Calu3 (cell line): ENCODE data around the gene RNF133. TPM values are rescaled to one million over a fixed set of nuclear protein-coding genes. Genes with fewer than 3 reads are reported as not detected.

ENCODE experiments used
- BruUV-seq: library from RNA; stranded (reverse); fragments of 400-500 nt; replicated peaks from 2 replicates; lab custom pipeline; 2021; lab: Mats Ljungman, UMichigan
- CTCF ChIA-PET: fragments of 300-600 bp; sonication (Branson Sonifier 250); formaldehyde crosslinking; loops from one replicate; lab custom pipeline; 2022; ENCODE audit warnings: antibody characterized with exemption; lab: Charles Lee
- DNase-seq: peaks from one replicate; pipeline ENCODE4 v3.0.0; 2022
- H3K27ac Mint-ChIP-seq: one replicate; pipeline ENCODE4 v1.8.0; 2022; ENCODE audit warnings: mixed read lengths; ENCODE audit not compliant: unreplicated experiment
- H3K27me3 Mint-ChIP-seq: one replicate; pipeline ENCODE4 v1.8.0; 2022; ENCODE audit warnings: mixed read lengths; ENCODE audit not compliant: unreplicated experiment
- H3K36me3 Mint-ChIP-seq: one replicate; pipeline ENCODE4 v1.8.0; 2022; ENCODE audit warnings: mild to moderate bottlenecking, moderate library complexity, mixed read lengths; ENCODE audit not compliant: insufficient read depth, unreplicated experiment
- H3K4me1 Mint-ChIP-seq: one replicate; pipeline ENCODE4 v1.8.0; 2022; ENCODE audit warnings: mild to moderate bottlenecking, low read depth, mixed read lengths; ENCODE audit not compliant: unreplicated experiment
- H3K4me3 Mint-ChIP-seq: one replicate; pipeline ENCODE4 v1.8.0; 2022; ENCODE audit warnings: mild to moderate bottlenecking, low read depth, moderate library complexity, mixed read lengths; ENCODE audit not compliant: unreplicated experiment
- H3K9me3 Mint-ChIP-seq: one replicate; pipeline ENCODE4 v1.8.0; 2022; ENCODE audit warnings: low read depth, mixed read lengths; ENCODE audit not compliant: unreplicated experiment
- intact Hi-C: fragments of 100-400 bp; cut with micrococcal nuclease; formaldehyde crosslinking; loops from one replicate; pipeline ENCODE4 v1.10.0; 2022; ENCODE audit not compliant: unreplicated experiment
- total RNA-seq: library from RNA; stranded (reverse); gene quantifications from 2 replicates; pipeline ENCODE4 v1.2.3, GENCODE V29; 2022
- TF ChIP-seq, protein P1 (sequence below): fragments of 200-600 bp; IDR thresholded peaks from one replicate; pipeline ENCODE4 v1.8.0; 2022; ENCODE audit warnings: antibody characterized with exemption; ENCODE audit not compliant: unreplicated experiment

The RNF133 gene
- total RNA-seq, 1 experiment from 2014 or later, result 0.97 TPM

GRCh38 chr7:122738947-122739346, 40.0 kb upstream of the RNF133 start:
- Mint-ChIP-seq H3K9me3 (no peaks in the 10 kb centered on the region), H3K4me1 (no peaks in the 10 kb centered on the region), H3K27ac (no peak overlapping the region), H3K27me3 (no peaks in the 10 kb centered on the region), H3K36me3 (no peaks in the 10 kb centered on the region), H3K4me3 (no peak overlapping the region)
- TF ChIP-seq, protein P1, sequence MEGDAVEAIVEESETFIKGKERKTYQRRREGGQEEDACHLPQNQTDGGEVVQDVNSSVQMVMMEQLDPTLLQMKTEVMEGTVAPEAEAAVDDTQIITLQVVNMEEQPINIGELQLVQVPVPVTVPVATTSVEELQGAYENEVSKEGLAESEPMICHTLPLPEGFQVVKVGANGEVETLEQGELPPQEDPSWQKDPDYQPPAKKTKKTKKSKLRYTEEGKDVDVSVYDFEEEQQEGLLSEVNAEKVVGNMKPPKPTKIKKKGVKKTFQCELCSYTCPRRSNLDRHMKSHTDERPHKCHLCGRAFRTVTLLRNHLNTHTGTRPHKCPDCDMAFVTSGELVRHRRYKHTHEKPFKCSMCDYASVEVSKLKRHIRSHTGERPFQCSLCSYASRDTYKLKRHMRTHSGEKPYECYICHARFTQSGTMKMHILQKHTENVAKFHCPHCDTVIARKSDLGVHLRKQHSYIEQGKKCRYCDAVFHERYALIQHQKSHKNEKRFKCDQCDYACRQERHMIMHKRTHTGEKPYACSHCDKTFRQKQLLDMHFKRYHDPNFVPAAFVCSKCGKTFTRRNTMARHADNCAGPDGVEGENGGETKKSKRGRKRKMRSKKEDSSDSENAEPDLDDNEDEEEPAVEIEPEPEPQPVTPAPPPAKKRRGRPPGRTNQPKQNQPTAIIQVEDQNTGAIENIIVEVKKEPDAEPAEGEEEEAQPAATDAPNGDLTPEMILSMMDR, result no peak
- intact Hi-C loops, result no loop called here
- CTCF ChIA-PET, result no interaction called here
- BruUV-seq, result no TSS peak
- DNase-seq, result no peak

GRCh38 chr7:122736183-122736582, 37.3 kb upstream of the RNF133 start:
- TF ChIP-seq, protein P1, result no peak
- BruUV-seq, result no TSS peak
- no peak overlapping the region for H3K4me3 Mint-ChIP-seq
- no peak overlapping the region for H3K27ac Mint-ChIP-seq
- intact Hi-C loops, result no loop called here
- DNase-seq, result no peak
- H3K9me3 Mint-ChIP-seq, result no peaks in the 10 kb centered on the region
- no peaks in the 10 kb centered on the region for H3K4me1 Mint-ChIP-seq
- no peaks in the 10 kb centered on the region for H3K36me3 Mint-ChIP-seq
- CTCF ChIA-PET, result no interaction called here
- no peaks in the 10 kb centered on the region for H3K27me3 Mint-ChIP-seq

DNA sequence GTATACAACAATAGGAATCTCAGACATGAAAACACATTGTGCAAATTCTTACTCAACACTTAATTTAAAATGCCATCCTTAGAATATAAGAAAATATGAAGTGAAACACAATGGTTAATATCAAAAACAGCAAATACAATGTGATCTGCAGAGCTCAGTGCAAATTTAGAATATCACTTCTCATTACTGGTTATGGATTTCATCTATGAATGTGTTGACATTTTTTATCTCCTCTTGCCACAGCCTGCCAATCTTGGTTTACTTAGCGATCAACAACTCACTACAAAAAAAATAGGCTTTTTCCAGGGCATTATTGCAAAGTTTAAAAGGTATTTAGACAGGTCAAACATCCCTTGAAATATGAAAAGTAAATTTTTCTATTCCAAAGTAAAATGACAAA, 28.8 kb upstream of the RNF133 start:
- peaks cover 5% of the 10 kb centered on the region for H3K4me1 Mint-ChIP-seq
- H3K36me3 Mint-ChIP-seq, result no peaks in the 10 kb centered on the region
- CTCF ChIA-PET, result no interaction called here
- BruUV-seq, result no TSS peak
- no peak for DNase-seq
- no peak overlapping the region for H3K4me3 Mint-ChIP-seq
- no peaks in the 10 kb centered on the region for H3K27me3 Mint-ChIP-seq
- no peaks in the 10 kb centered on the region for H3K9me3 Mint-ChIP-seq
- H3K27ac Mint-ChIP-seq, result no peak overlapping the region
- TF ChIP-seq, protein P1, result no peak
- intact Hi-C loops, result no loop called here

DNA sequence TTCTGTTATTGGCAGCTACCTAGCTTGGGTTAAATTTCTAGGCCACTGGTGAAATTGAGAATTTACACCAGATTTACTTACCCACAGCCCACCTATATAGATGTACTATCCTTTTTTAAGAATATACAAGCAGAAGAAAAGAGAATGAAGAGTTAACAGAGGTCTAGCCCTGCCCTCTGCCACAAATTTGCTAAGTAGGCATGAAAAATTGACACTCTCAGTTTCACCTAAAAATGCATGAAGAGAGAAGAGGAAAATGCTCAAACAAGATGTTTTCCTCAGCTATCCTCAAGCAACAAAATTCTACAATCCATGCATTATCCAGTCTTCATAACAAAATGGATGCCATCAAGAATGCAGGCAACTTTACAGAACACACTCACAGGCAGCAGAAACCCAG, 28.4 kb upstream of the RNF133 start:
- H3K27ac Mint-ChIP-seq, result no peak overlapping the region
- BruUV-seq, result no TSS peak
- peaks cover 5% of the 10 kb centered on the region for H3K4me1 Mint-ChIP-seq
- H3K36me3 Mint-ChIP-seq, result no peaks in the 10 kb centered on the region
- H3K27me3 Mint-ChIP-seq, result no peaks in the 10 kb centered on the region
- CTCF ChIA-PET, result interaction anchor here (1.5 kb wide), 1 partner anchor 11 kb away, joined by 3 read pairs; no protein-coding TSS in a partner anchor
- H3K4me3 Mint-ChIP-seq, result no peak overlapping the region
- DNase-seq, result no peak
- TF ChIP-seq, protein P1, result no peak
- intact Hi-C loops, result no loop called here
- no peaks in the 10 kb centered on the region for H3K9me3 Mint-ChIP-seq
